ENCODE measurements around the gene SULF2. TPM values are rescaled to one million over a fixed set of nuclear protein-coding genes. Genes with fewer than 3 reads are reported as not detected.

Gene SULF2
- total and polyA plus RNA-seq, 5 donors: 25.4 to 59.1 (median 47.6) TPM

GRCh38 chr20:47744803-47745202 is 40.5 kb downstream of the SULF2 start:
- ATAC-seq (no peak), DNase-seq (no peak)

GRCh38 chr20:47743671-47744070 is 41.6 kb downstream of the SULF2 start:
- no peaks in the 10 kb centered on the region for H3K9me3 ChIP-seq (ENCODE audit: control insufficient read depth, low read length)
- no peak overlapping the region for H3K27ac ChIP-seq (ENCODE audit: low read length)
- no peak overlapping the region for H3K4me3 ChIP-seq (ENCODE audit: low read length)
- H3K27me3 ChIP-seq (ENCODE audit: control insufficient read depth, insufficient read depth): no peaks in the 10 kb centered on the region
- DNase-seq (peak in 1 of 3 donors; percentile 2), ATAC-seq (no peak)
- intact Hi-C loops (cut with DNase I): no loop called here
- H3K4me1 ChIP-seq (ENCODE audit: control insufficient read depth, insufficient read depth, low read length): peaks cover 2% of the 10 kb centered on the region
- 93% methylated on average over 7 of the region's 7 CpGs for WGBS

More at GRCh38 chr20:47744803-47745202, 40.5 kb downstream of the SULF2 start:
- Histone ChIP-seq H3K4me3 (ENCODE audit: low read length) (no peak overlapping the region), H3K27ac (ENCODE audit: low read length) (no peak overlapping the region), H3K27me3 (ENCODE audit: control insufficient read depth, insufficient read depth) (no peaks in the 10 kb centered on the region), H3K4me1 (ENCODE audit: control insufficient read depth, insufficient read depth, low read length) (peaks cover 2% of the 10 kb centered on the region), H3K9me3 (ENCODE audit: control insufficient read depth, low read length) (no peaks in the 10 kb centered on the region)
- WGBS: 97% methylated on average over 4 of the region's 4 CpGs
- intact Hi-C loops (cut with DNase I): no loop called here

- ATAC-seq (peak; percentile 35 to 83), DNase-seq (peak in 1 of 3 donors; percentile 52)
- H3K9me3 ChIP-seq (ENCODE audit: control insufficient read depth, low read length): no peaks in the 10 kb centered on the region
- H3K4me3 ChIP-seq (ENCODE audit: low read length): no peak overlapping the region
- intact Hi-C loops (cut with DNase I): no loop called here
- WGBS: 67% methylated on average over 22 of the region's 22 CpGs
- H3K27ac ChIP-seq (ENCODE audit: low read length): no peak overlapping the region
- H3K27me3 ChIP-seq (ENCODE audit: control insufficient read depth, insufficient read depth): no peaks in the 10 kb centered on the region
- H3K4me1 ChIP-seq (ENCODE audit: control insufficient read depth, insufficient read depth, low read length): peaks cover 2% of the 10 kb centered on the region
Observed at GRCh38 chr20:47741669-47742608, 43.3 kb downstream of the SULF2 start.

GRCh38 chr20:47740862-47741184 is 44.5 kb downstream of the SULF2 start:
- ATAC-seq (peak; percentile 47 to 67), DNase-seq (peak; percentile 65 to 75 (median 75))
- 48% methylated on average over 11 of the region's 11 CpGs for WGBS
- Histone ChIP-seq H3K9me3 (ENCODE audit: control insufficient read depth, low read length) (no peaks in the 10 kb centered on the region), H3K4me3 (ENCODE audit: low read length) (no peak overlapping the region), H3K27me3 (ENCODE audit: control insufficient read depth, insufficient read depth) (no peaks in the 10 kb centered on the region), H3K27ac (ENCODE audit: low read length) (no peak overlapping the region), H3K4me1 (ENCODE audit: control insufficient read depth, insufficient read depth, low read length) (peaks cover 2% of the 10 kb centered on the region)
- intact Hi-C loops (cut with DNase I): no loop called here

GRCh38 chr20:47740121-47740861 is 45.0 kb downstream of the SULF2 start:
- WGBS: 69% methylated on average over 10 of the region's 10 CpGs
- H3K4me3 ChIP-seq (ENCODE audit: low read length): no peak overlapping the region
- DNase-seq (peak in 1 of 3 donors; percentile 9), ATAC-seq (no peak)
- H3K9me3 ChIP-seq (ENCODE audit: control insufficient read depth, low read length): no peaks in the 10 kb centered on the region
- no peaks in the 10 kb centered on the region for H3K27me3 ChIP-seq (ENCODE audit: control insufficient read depth, insufficient read depth)
- no peak overlapping the region for H3K27ac ChIP-seq (ENCODE audit: low read length)
- peaks cover 2% of the 10 kb centered on the region for H3K4me1 ChIP-seq (ENCODE audit: control insufficient read depth, insufficient read depth, low read length)
- intact Hi-C loops (cut with DNase I): no loop called here

GRCh38 chr20:47737923-47738322 is 47.4 kb downstream of the SULF2 start:
- DNase-seq (peak in 1 of 3 donors; percentile 3), ATAC-seq (no peak)
- no peaks in the 10 kb centered on the region for H3K9me3 ChIP-seq (ENCODE audit: control insufficient read depth, low read length)
- no peak overlapping the region for H3K27ac ChIP-seq (ENCODE audit: low read length)
- H3K4me3 ChIP-seq (ENCODE audit: low read length): no peak overlapping the region
- 90% methylated on average over 9 of the region's 9 CpGs for WGBS
- no peaks in the 10 kb centered on the region for H3K27me3 ChIP-seq (ENCODE audit: control insufficient read depth, insufficient read depth)
- H3K4me1 ChIP-seq (ENCODE audit: control insufficient read depth, insufficient read depth, low read length): peaks cover 2% of the 10 kb centered on the region
- intact Hi-C loops (cut with DNase I): no loop called here

- H3K4me1 ChIP-seq (ENCODE audit: control insufficient read depth, insufficient read depth, low read length): no peaks in the 10 kb centered on the region
- H3K4me3 ChIP-seq (ENCODE audit: low read length): no peak overlapping the region
- 96% methylated on average over 26 of the region's 26 CpGs for WGBS
- no peaks in the 10 kb centered on the region for H3K27me3 ChIP-seq (ENCODE audit: control insufficient read depth, insufficient read depth)
- ATAC-seq (no peak), DNase-seq (peak in 1 of 3 donors; percentile 9)
- intact Hi-C loops (cut with DNase I): no loop called here
- H3K27ac ChIP-seq (ENCODE audit: low read length): no peak overlapping the region
- H3K9me3 ChIP-seq (ENCODE audit: control insufficient read depth, low read length): no peaks in the 10 kb centered on the region
Observed at GRCh38 chr20:47736570-47737152, 48.6 kb downstream of the SULF2 start.

GRCh38 chr20:47735412-47736400 is 49.6 kb downstream of the SULF2 start:
- H3K4me3 ChIP-seq (ENCODE audit: low read length): no peak overlapping the region
- intact Hi-C loops (cut with DNase I): no loop called here
- DNase-seq (peak; percentile 39 to 72 (median 70)), ATAC-seq (peak; percentile 65 to 66)
- no peaks in the 10 kb centered on the region for H3K4me1 ChIP-seq (ENCODE audit: control insufficient read depth, insufficient read depth, low read length)
- H3K27ac ChIP-seq (ENCODE audit: low read length): no peak overlapping the region
- H3K9me3 ChIP-seq (ENCODE audit: control insufficient read depth, low read length): no peaks in the 10 kb centered on the region
- no peaks in the 10 kb centered on the region for H3K27me3 ChIP-seq (ENCODE audit: control insufficient read depth, insufficient read depth)
- 77% methylated on average over 17 of the region's 17 CpGs for WGBS

- Histone ChIP-seq H3K4me1 (ENCODE audit: control insufficient read depth, insufficient read depth, low read length) (no peaks in the 10 kb centered on the region), H3K4me3 (ENCODE audit: low read length) (no peak overlapping the region), H3K27ac (ENCODE audit: low read length) (no peak overlapping the region), H3K9me3 (ENCODE audit: control insufficient read depth, low read length) (no peaks in the 10 kb centered on the region), H3K27me3 (ENCODE audit: control insufficient read depth, insufficient read depth) (no peaks in the 10 kb centered on the region)
- DNase-seq (no peak), ATAC-seq (no peak)
- intact Hi-C loops (cut with DNase I): no loop called here
- WGBS: 92% methylated on average over 2 of the region's 2 CpGs
Observed at GRCh38 chr20:47734870-47735269, 50.4 kb downstream of the SULF2 start.

GRCh38 chr20:47733892-47734291 is 51.4 kb downstream of the SULF2 start:
- DNase-seq (no peak), ATAC-seq (no peak)
- H3K27me3 ChIP-seq (ENCODE audit: control insufficient read depth, insufficient read depth): no peaks in the 10 kb centered on the region
- no peak overlapping the region for H3K4me3 ChIP-seq (ENCODE audit: low read length)
- H3K27ac ChIP-seq (ENCODE audit: low read length): no peak overlapping the region
- intact Hi-C loops (cut with DNase I): no loop called here
- 79% methylated on average over 4 of the region's 4 CpGs for WGBS
- no peaks in the 10 kb centered on the region for H3K4me1 ChIP-seq (ENCODE audit: control insufficient read depth, insufficient read depth, low read length)
- no peaks in the 10 kb centered on the region for H3K9me3 ChIP-seq (ENCODE audit: control insufficient read depth, low read length)
